K562 (cell line): Measurements from ENCODE around the gene ARMH1. TPM values are rescaled to one million over a fixed set of nuclear protein-coding genes. Genes with fewer than 3 reads are reported as not detected.

Experiments
- E2F8 ChIP-seq: fragments of 450-650 bp; IDR thresholded peaks from 2 replicates; pipeline ENCODE4 v1.7.1; 2018; ENCODE audit warnings: mild to moderate bottlenecking, low read depth; ENCODE audit not compliant: partially characterized antibody
- EP400 ChIP-seq: fragments of 450-650 bp; IDR thresholded peaks from 2 replicates; pipeline ENCODE4 v1.6.1; 2017; ENCODE audit warnings: antibody characterized with exemption, mild to moderate bottlenecking, moderate library complexity
- ERF ChIP-seq: fragments of 450-650 bp; formaldehyde crosslinking; IDR thresholded peaks from 2 replicates; pipeline ENCODE4 v1.4.0; 2020; ENCODE audit warnings: mild to moderate bottlenecking, mixed read lengths
- FIP1L1 ChIP-seq: fragments of 200-400 bp; formaldehyde crosslinking; IDR thresholded peaks from 2 replicates; pipeline ENCODE4 v1.6.1; 2018; ENCODE audit warnings: mild to moderate bottlenecking, low read depth, low read length; ENCODE audit not compliant: poor library complexity, severe bottlenecking
- FOSL1 ChIP-seq: fragments of 200-800 bp; sonication (Bioruptor generic); conservative IDR thresholded peaks from 2 replicates; pipeline ENCODE4 v1.6.1; 2016; ENCODE audit warnings: missing genetic modification characterization, missing compliant biosample characterization
- GATAD2B ChIP-seq: fragments of 450-650 bp; IDR thresholded peaks from 2 replicates; pipeline ENCODE4 v1.6.1; 2017; ENCODE audit warnings: mild to moderate bottlenecking, borderline replicate concordance
- GTF2B ChIP-seq: IDR thresholded peaks from 2 replicates; pipeline ENCODE4 v1.6.1; 2011; ENCODE audit not compliant: insufficient read length; ENCODE audit errors: extremely low read depth
- JUNB ChIP-seq: fragments of 450-650 bp; formaldehyde crosslinking; conservative IDR thresholded peaks from 2 replicates; pipeline ENCODE4 v1.4.0; 2020; ENCODE audit warnings: mild to moderate bottlenecking
- KAT2B ChIP-seq: IDR thresholded peaks from one replicate; pipeline ENCODE4 v1.6.1; 2012; ENCODE audit warnings: low read depth, mild to moderate bottlenecking, control low read depth, inconsistent platforms, low read length, moderate library complexity
- POLR3A ChIP-seq: IDR thresholded peaks from 2 replicates; pipeline ENCODE4 v1.6.1; 2011; ENCODE audit warnings: borderline replicate concordance, mild to moderate bottlenecking, moderate library complexity; ENCODE audit not compliant: insufficient read length, insufficient read depth; ENCODE audit errors: extremely low read depth
- SMAD4 ChIP-seq: fragments of 250-450 bp; sonication (Bioruptor Pico); conservative IDR thresholded peaks from 2 replicates; pipeline ENCODE4 v1.8.0; 2021; ENCODE audit warnings: inconsistent platforms, mild to moderate bottlenecking, moderate library complexity
- SRF ChIP-seq, 2 experiments: fragments of 250-450, 450-650 bp in 1 of 2; sonication (Bioruptor Pico) in 1 of 2; sonication (generic) in 1 of 2; formaldehyde crosslinking; IDR thresholded peaks; 2 replicates each; pipeline versions ENCODE4 v1.5.0 to v1.5.1; 2020 to 2022; ENCODE audit warnings: mild to moderate bottlenecking in 1 of 2, missing genetic modification reagents in 1 of 2
- TCF3 ChIP-seq: sonication (generic); formaldehyde crosslinking; IDR thresholded peaks from 2 replicates; pipeline ENCODE4 v1.4.0; 2020; ENCODE audit warnings: mild to moderate bottlenecking, missing genetic modification reagents
- TCFL5 ChIP-seq: fragments of 250-450 bp; sonication (Bioruptor Pico); conservative IDR thresholded peaks from 2 replicates; pipeline ENCODE4 v1.6.1; 2021; ENCODE audit warnings: mild to moderate bottlenecking, moderate library complexity, matching md5 sums
- THAP12 ChIP-seq: fragments of 250-450 bp; sonication (Bioruptor Pico); IDR thresholded peaks from 2 replicates; pipeline ENCODE4 v1.9.0; 2021; ENCODE audit warnings: mild to moderate bottlenecking, inconsistent platforms
- XRCC4 ChIP-seq: IDR thresholded peaks from one replicate; pipeline ENCODE4 v1.6.1; 2011; ENCODE audit not compliant: insufficient read depth, insufficient read length; ENCODE audit errors: extremely low read depth
- ZNF140 ChIP-seq: fragments of 250-450 bp; sonication (Bioruptor Pico); IDR thresholded peaks from 2 replicates; pipeline ENCODE4 v1.8.0; 2021; ENCODE audit warnings: moderate library complexity, mild to moderate bottlenecking, inconsistent platforms
- ZNF224 ChIP-seq: sonication (generic); formaldehyde crosslinking; IDR thresholded peaks from 2 replicates; pipeline ENCODE4 v1.8.0; 2022; ENCODE audit warnings: mild to moderate bottlenecking, missing genetic modification reagents
- ZNF277 ChIP-seq: fragments of 250-450 bp; sonication (Bioruptor Pico); IDR thresholded peaks from 2 replicates; pipeline ENCODE4 v1.8.0; 2022; ENCODE audit warnings: inconsistent platforms, mild to moderate bottlenecking, moderate library complexity, borderline replicate concordance
- ZNF41 ChIP-seq: fragments of 250-450 bp; sonication (Bioruptor Pico); conservative IDR thresholded peaks from 2 replicates; pipeline ENCODE4 v1.4.0; 2020; ENCODE audit warnings: mild to moderate bottlenecking
- polyA plus RNA-seq, 8 experiments: library from polyadenylated mRNA; depleted of rRNA in 4 of 8; stranded (reverse) in 5 of 8; unstranded in 3 of 8; fragments of >200 nt; fragmentation: Nextera tagmentation in 2 of 8; fragmentation: Illumina TruSeq in 1 of 8; extraction: Ambion mirVana in 2 of 8; extraction: Trizol in 1 of 8; gene quantifications; 2 replicates each; pipeline versions ENCODE4 v1.2.1 to v1.2.3, GENCODE V29; 2011 to 2014; ENCODE audit warnings: inconsistent platforms in 1 of 8, missing spikeins in 1 of 8
- total RNA-seq, 7 experiments: library from RNA; depleted of rRNA in 6 of 7; stranded (reverse); fragments of >200 nt in 6 of 7; fragmentation: Illumina TruSeq in 2 of 7; extraction: Trizol in 2 of 7; gene quantifications; 2 replicates each; pipeline versions ENCODE4 v1.2.1 to v1.2.3, GENCODE V29; 2011 to 2021; ENCODE audit warnings: low replicate concordance in 1 of 7

ARMH1 gene
- total and polyA plus RNA-seq, 9 of the 15 experiments (the other 6 are each of a cell fraction or from before 2014, with no cell fraction given) = 0.41 TPM; not detected in 8

DNA sequence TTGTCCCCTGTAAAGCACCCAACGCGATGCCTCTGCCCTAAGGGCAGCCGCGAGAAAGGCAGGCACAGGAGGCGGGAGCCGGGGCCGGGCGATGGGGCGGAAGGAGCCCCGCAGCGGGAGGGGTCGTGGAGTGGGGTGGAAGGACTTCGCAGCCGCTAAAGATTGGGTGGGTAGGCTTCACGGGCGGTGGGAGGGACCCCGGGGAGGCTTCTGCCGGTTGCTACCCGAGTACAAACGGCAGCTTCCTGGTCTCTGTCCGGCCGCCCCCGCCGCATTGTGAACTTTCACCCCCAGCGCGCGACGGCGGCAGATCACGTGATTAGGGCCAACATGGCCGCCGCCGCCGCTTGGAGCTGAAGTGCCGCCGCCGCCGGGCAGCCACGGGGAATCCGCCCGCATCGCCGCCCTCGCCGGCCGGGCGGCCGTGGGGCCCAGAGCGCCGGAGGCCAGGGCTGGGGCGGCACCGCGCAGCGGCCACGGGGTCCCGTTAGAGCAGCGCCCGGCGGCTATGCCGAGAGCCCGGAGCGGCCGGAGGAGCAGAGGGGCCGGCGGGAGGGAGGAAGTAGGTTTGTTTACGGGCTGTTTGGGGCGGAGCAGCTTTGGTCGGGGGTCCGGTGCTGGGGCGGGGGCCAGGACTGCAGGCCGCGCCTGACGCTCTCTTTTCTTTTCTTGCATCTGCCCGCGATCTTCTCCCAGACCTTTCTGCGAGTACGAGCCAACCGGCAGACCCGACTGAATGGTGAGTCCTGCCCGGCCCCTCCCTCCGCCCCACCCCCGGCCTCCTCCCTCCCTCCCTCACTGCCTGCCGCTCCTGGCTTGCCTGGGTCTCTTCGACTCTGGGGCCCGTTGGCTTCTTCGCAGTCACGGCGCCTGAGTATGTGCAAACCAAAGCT, 42.6 kb upstream of the ARMH1 start (continued):
- TF ChIP-seq E2F8 (no peak), GATAD2B (peak; percentile 98), JUNB (CRISPR knock-in tag) (no peak), EP400 (peak; percentile 93), GTF2B (peak; percentile 26), ZNF277 (CRISPR knock-in tag) (no peak), POLR3A (no peak), ERF (peak; percentile 86), TCF3 (CRISPR knock-in tag) (0 out of 2 replicates have a peak, but pooled peaks have one; percentile 2), XRCC4 (no peak), ZNF140 (CRISPR knock-in tag) (no peak), ZNF224 (CRISPR knock-in tag) (no peak), THAP12 (CRISPR knock-in tag) (peak; percentile 83), FOSL1 (tag) (peak; percentile 68; the same call in 1 of the 2 replicates), FIP1L1 (peak; percentile 90), TCFL5 (CRISPR knock-in tag) (no peak), KAT2B (no peak), ZNF41 (CRISPR knock-in tag) (0 out of 2 replicates have a peak, but pooled peaks have one; percentile 57), SRF (CRISPR knock-in tag; IDR thresholded peaks at IDR 0.05) (peak; percentile 36 to 59; a peak in 2 of 4 replicates), SMAD4 (CRISPR knock-in tag) (peak; percentile 98)
